HG03175 (cell line): ENCODE data around the gene ADO.
A peak's percentile ranks its signal among the peaks of the same experiment; 100 is the strongest.

Source experiments
- ATAC-seq: cut with Tn5 transposase; IDR thresholded peaks from one replicate; pipeline ENCODE4 v1.9.1; 2021; ENCODE audit warnings: mild to moderate bottlenecking, moderate library complexity; ENCODE audit not compliant: unreplicated experiment

ADO gene

DNA sequence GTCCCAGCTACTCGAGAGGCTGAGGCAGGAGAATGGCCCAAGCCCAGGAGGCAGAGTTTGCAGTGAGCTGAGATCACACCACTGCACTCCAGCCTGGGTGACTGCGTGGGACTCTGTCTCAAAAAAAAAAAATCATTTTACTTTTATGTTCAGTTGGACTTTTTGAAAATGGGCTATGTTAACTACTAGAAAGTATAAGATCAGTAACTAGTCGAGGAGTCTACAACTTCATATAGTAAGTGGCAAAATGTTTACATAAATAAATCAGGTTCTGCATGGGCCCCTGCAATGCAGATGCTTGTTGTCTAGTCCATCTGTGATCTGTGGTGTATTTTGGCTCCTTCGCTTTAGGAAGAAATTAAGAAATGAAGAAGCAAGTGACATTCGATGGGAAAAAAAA, 12.3 kb upstream of the ADO start:
- no peak for ATAC-seq

DNA sequence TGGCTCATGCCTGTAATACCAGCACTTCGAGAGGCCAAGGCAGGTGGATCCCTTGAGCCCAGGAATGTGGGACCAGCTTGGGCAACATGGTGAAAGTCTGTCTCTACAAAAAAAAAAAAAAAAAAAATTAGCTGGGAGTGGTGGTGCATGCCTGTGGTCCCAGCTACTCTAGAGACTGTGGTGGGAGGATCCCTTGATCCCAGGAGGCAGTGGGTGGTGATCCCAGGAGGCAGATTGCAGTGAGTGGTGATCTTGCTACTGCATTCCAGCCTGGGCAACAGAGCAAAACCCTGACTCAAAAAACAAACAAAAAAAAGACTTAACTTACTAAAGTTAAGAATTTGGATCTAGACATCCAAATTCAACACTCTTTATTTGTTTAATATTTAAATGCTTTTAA, 10.2 kb upstream of the ADO start:
- ATAC-seq, result no peak

DNA sequence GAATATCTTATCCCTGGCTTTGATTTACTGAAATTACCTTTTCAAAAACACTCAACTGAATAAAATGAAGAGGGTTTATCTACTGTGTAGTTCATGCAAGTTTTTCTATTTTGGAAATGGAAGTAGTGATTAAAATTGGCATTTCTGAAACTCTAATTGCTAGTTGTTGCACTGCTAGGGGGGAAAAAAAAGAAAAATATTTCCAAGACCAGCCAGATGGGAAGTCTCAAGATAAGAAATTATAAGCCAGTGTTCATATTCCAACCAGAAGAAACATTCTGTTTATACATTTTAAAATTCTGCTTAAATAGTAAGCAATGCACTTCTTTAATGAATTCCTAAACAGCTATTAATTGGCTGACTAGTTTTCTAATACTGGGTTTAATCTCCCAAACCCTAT, 9.4 kb upstream of the ADO start:
- no peak for ATAC-seq

DNA sequence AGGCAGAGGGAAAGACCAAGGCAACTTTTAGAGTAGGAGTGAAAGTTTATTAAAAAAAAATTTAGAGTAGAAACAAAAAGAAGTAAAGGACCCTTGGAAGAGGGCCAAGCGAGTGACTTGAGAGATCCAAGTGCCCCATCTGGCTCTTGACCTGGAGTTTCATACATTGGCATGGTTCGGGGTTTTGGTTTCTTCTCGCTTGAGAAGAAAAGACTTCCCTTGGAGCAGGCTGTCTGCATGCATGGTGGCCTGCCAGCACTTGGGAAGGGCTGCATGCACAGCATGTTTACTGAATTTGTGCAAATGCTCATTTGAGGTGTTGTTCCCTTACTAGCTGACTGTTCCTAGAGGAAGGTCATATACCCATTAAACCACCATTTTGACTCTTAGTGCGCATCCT, 8.8 kb upstream of the ADO start:
- no peak for ATAC-seq

DNA sequence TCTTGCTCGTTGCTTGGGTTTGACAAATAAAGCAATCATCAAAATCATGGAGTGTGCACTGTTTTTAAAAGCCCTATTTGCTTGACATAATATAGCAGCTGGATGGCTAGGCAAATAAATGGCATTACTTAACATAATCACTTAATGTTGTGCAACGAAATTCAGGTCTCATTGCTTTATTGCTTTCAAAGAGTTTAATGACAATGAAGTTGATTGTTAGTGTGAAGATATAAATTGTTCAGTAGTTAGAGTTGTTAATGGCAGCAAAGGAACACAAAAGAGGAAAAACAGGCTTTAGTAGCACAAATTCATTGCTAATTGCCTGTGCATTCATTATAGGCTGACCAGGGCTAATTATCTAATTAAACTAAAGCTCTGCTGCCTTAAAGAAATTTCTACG, 7.6 kb upstream of the ADO start:
- ATAC-seq, result no peak

DNA sequence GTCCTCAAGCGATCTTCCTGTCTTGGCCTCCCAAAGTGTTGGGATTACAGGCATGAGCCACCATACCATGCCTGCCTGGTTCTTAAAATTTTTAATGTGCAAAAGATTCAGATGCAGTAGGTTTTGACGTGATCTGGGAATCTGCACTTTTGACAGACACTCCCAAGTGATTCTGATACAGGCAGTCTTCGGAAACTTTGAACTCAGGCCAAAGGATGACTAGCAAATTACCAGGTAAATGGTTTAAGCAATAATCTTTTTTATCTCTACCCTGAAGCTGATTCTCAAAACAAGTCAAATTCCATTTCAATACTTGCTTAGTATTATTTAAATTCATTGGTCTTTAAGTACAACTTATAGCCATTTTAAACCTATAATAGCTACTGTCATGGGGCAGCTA, 2.6 kb upstream of the ADO start:
- no peak for ATAC-seq

DNA sequence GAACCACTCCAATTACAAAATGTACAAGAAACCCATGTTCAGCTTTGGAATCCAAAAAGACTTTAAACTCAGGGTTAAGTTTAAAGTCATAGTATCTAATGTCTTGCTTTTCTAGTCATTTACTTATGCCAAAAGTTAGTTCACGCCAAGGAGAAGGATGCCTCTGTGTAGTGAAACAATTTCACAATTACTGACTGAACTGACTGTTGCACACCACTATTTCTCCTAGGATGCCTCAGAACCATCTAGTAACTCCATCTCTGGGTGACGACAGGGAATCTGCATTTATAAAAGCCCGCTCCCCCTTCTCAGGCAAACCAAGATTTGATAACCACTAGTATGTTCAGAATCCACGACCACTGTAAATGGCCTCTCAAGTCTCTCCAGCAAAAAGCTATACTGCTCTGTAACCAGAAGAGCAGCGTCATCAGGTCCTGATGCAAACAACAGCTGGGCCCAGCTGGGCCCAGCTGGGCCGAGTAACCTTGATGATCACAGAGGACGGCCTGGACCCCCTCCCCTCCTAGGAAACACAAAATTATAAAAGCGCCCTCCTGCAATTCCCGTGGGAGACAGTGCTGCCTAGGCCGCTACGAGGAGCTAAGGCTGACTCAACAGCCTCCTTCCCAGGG, 680 bp upstream of the ADO start:
- ATAC-seq, result peak; percentile 0

DNA sequence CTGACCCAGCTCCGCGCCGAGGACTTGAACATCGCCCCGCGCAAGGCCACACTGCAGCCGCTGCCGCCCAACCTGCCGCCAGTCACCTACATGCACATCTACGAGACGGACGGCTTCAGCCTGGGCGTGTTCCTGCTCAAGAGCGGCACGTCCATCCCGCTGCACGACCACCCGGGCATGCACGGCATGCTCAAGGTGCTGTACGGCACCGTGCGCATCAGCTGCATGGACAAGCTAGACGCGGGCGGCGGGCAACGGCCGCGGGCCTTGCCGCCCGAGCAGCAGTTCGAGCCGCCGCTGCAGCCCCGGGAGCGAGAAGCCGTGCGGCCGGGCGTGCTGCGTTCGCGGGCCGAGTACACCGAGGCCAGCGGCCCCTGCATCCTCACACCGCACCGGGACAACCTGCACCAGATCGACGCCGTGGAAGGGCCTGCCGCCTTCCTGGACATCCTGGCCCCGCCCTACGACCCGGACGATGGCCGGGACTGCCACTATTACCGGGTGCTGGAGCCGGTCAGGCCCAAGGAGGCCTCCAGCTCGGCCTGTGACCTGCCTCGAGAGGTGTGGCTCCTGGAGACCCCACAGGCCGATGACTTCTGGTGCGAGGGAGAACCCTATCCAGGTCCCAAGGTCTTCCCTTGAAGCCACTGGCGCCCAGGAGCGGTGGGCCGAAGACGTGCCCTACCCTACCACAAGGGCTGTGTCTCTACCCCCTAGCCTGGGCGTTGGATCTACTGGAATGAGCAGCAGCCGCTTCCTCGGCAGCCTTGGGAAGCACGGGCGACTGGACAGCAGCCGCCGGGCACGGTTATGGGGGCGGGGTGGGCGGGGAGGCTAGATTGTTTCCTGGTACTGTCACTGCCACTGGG, 945 bp downstream of the ADO start:
- peak; percentile 8 for ATAC-seq

DNA sequence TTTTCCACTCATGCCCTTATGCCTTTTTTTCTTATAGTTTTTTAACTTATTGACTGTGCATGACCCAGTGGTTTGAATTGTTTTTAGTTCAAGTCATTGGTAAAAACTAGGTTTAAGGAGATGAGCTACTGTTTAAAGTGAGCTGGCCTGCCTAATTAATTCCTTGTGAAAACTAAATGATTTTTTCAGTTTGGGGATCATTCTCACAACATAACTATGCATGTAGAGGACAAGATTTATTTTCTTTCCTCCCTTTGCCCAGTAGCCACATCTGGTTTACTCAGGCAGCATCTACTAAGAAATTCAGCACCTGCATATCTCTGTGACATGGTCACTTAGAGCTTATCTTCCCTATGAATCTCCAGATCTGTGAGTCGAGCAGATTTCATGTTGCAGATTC, 1.7 kb downstream of the ADO start:
- ATAC-seq, result no peak

DNA sequence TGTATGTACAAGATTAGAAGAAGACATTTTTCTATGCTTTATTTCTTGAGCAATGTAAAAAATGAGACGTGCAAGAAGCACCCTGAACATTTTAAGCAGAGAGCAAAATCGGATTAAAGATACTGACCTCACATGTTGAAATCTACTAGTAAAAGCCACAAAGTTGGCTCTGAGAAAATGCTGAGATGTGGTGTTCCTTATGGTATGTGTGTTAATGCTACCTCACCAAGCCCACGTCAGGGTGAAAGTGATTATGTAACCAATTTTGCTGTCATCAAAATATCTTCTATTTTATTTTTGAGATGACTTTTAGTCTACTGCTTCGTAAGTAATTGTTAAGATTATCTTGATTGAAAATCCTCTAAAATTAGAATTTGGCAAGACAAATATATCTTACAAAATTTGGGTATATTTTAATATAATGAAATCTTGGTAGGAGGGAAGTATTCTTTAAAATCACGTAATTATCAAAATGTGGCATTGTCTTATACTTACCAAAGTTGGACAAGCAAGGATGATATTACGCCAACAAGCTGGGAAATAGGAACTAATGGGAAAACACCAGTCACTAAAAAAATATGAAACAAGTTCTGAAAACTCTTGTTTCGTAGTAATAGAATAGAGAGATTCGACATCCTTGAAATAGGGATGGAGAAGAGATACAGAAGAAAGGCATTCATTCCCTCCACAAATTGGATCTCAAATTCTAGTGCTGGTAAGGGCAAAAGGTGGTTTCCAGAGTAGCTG, 5.8 kb downstream of the ADO start:
- no peak for ATAC-seq

DNA sequence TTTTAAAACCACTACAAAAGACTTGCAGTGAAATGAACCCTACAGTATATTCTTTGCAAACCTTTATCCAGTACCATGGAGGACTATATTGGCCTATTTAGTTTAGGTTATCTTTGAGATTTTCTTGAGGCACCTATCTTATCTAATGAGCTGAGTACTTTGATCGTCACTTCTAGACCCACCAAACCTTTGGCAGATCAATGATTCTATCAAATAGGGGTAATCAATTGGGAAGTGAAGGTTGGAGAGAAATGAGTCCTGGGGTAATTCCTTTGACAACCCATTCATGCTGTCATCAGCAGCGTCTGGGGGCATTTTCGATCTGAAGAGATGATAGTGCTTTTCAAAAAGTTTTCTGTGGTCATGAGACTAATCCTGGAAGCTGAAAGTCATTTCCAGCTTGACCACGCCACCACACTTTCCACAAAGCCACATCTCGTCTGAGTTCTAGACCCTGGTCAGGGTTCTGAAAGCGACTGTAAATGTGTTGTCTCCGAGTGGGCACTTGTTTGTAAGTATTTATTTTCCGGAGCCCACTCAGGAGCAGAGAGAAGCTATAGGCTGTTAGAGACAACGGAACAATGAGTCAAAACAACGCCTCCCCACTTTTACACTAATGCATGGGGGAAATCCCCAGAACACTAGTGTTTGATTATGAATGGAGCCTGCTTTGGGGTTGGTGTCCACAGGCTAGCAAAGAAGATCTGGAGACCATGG, 6.8 kb downstream of the ADO start:
- ATAC-seq, result peak; percentile 28

DNA sequence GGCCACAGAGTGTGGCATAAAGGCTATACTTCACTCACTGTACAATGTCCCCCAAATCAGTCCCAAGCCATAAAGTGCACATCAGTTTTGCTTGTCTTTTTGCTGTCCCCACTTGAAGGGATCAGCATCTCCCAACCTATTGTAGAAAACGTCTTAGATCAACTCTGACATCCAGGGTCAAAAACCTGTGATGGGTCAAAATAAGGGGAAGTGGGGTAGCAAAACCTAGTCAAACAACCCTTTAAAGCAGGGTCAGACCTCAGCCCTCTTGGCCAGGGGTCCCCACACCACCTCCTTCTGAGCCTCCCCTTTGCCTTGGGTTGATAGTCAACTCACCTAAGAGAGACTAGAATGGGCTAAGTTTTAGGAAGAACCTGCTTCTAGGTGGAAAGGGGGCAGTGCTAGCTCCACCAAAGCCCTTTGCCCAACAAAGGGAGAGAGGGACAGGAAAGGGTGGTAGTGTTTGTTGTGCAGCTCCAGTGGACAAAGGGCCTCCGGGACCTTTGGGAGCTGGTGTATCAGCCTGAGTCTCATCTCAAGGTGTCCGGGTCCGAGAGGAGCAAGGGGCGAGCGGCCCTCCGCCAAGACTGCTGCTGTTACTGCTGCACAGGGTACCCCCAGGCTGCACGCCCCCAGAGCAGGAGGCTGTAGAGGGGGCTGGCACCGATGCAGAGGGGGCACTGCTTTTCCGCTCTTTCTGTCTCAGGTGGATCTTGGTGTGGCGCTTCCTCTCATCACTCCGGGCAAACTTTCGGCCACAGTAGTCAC, 8.3 kb downstream of the ADO start:
- ATAC-seq, result no peak

DNA sequence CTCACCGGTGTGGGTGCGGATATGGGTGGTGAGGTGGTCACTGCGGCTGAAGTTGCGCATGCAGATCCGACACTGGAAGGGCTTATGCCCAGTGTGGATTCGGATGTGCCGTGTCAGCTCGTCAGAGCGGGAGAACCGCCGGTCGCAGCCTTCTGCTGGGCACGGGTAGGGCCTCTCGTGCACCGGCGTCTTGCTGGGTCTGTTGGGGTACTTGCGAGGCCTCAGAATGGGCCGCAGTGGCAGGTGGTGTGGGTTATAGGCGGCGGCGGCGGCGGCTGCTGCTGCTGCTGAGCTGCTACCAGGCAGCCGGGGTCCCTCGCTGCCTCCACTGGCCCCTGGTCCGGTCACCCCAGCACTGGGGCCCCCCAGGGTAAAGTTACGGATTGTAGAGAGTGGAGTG, 8.9 kb downstream of the ADO start:
- ATAC-seq, result no peak

DNA sequence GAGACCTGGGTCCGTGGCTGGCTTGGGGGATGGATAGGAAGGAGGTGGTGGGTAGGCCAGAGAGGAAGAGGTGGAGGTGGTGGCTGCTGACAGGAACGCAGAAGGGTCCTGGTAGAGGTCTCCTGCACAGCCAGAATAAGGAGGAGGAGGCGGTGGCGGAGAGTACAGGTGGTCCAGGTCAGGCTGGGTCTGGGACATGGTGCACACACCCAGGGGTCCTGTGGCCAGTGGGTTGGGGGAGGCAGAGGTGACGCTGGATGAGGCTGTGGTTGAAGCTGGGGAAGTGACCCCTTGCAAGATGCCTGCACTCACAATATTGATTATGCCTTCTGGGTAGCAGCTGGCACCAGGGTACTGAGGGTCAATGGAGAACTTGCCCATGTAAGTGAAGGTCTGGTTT, 9.5 kb downstream of the ADO start:
- no peak for ATAC-seq

DNA sequence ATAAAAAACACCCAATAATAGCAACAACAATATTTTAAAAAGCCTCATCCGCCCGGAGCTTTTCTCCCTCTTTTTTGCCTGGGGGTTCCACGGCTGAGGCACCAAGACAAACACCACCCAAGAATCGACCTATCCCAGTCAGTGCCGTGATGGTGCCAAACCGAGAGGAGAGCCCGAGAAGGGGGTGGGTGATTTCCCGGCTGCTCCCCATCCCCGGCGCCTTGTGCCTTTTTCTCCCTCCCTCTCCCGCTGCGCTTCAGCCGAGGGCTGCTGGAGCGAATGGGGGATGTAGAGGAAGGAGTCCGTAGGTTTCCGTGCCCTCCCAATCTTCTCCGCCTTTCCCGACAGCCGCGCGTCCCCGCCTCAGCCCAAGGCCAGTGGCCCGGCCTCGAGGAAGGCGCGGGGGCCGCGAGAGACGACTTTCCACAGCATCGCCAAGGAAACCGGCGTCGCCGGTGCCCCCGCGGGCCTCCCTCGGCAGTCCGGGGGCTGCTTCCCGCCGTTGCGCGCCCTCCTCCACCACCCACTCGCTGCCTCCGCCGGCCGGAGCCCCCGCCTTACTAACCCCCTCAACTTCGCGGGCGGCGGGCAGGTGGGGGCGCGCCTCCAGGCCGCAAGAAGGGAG, 10.3 kb downstream of the ADO start:
- no peak for ATAC-seq

DNA sequence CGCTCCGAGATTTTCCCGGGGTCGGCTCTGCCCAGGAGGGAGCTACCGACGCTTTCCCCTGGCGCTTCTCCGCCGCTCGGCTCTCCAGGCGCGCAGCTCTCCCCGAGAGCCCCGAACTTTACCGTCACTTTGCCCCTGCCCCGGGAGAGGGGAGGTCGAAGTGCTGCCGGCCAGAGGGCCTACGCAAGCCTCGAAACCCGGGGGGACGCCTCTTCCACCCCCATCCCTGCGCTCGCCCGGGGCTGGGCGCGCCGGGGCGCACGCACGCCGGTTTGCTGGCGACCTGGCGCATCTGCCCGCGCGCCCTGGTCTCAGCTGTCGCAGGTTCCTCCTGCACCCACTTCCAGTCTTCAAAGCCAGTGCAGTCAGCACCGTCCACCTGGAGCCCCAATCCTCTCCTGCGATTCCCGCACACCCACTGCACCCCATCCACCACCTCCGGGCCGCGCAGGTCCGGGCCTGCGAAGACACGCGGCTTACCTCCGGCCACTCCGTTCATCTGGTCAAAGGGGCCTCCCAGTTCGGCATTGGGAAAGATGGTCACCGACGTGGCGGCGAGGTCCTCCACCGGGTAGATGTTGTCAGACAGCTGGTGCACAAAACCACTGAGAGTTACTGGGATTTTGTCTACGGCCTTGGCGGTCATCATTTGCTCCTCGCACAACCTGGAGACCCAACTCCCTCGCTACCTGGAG, 11.0 kb downstream of the ADO start:
- ATAC-seq, result no peak

DNA sequence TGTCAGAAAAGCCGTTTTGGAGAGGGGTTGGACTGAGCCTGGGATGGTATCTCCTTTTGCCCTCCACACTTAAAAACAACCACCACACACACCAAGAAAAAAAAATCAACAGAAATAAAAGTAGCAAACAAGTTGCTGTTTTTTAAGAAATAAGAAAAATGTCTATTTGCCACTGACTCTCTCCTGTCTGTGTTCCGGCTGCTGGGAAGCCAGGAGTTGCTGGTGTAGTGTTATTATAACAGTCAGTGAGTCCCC, 11.5 kb downstream of the ADO start:
- no peak for ATAC-seq

DNA sequence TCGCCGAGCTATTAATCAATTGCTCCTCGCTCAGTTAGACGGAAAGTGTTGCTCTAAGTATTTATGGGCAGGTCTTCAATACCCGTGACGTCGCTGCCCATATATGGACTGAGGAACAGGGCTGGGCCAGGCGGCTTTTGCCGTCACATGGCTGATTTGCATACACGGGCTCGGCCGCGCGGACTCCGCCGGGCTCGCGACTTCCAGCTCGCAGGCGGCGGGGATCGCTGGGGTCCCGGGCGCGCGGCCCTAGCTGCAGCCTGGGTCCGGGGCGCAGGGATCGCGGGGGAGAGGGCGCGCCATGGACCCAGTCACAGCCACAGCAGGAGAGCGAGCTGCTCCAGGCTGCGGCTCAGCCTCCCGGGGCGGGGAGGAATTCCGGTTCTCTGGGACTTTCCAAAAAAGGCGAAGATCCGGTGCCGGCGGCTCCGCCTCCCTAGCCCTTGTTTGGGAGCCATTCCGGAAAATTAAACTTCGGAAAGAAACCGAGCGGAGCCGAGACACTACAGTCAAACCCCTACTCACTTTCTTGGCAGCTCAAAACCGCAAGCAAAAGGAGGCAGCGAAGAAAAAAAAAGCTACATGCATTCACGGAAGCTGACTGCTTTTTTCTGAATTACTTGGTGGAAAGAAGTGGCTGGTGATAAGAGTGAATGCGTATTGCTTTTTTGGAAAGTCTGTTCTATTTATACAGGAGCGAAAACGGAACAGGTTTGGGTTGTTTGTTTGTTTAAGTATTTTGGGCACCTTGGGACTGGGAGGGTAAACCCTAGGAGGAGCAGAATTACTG, 12.0 kb downstream of the ADO start, which contains the start of gene EGR2:
Gene EGR2 (minus strand): TSS at position 36 of the 790 bp plus-strand sequence. CDS start 337 bp downstream, outside the sequence.
- ATAC-seq, result peak; percentile 80
